Hepatocyte (in vitro differentiated cells): ENCODE measurements around the gene AP3S1. TPM values are rescaled to one million over a fixed set of nuclear protein-coding genes. Genes with fewer than 3 reads are reported as not detected.
A peak's percentile ranks its signal among the peaks of the same experiment; 100 is the strongest.

Experiments used
- DNase-seq: peaks from one replicate; pipeline ENCODE4 v3.0.0-alpha.2; 2016; ENCODE audit warnings: low spot score
- H2AFZ ChIP-seq: fragments of 200-600 bp; sonication (generic); 2 replicates; pipeline ENCODE4 v1.6.0; 2016; ENCODE audit warnings: antibody characterized with exemption, mild to moderate bottlenecking
- H3K27ac ChIP-seq: fragments of 200-600 bp; sonication (generic); 2 replicates; pipeline ENCODE4 v1.5.1; 2016; ENCODE audit warnings: mild to moderate bottlenecking
- H3K27me3 ChIP-seq: fragments of 200-600 bp; sonication (generic); 2 replicates; pipeline ENCODE4 v1.6.1; 2016
- H3K36me3 ChIP-seq: fragments of 200-600 bp; sonication (generic); replicated peaks from 2 replicates; pipeline ENCODE4 v1.5.1; 2016; ENCODE audit warnings: low read depth; ENCODE audit not compliant: insufficient read depth
- H3K4me1 ChIP-seq: fragments of 200-600 bp; sonication (generic); 2 replicates; pipeline ENCODE4 v1.5.1; 2016; ENCODE audit warnings: mild to moderate bottlenecking, moderate library complexity; ENCODE audit not compliant: insufficient read depth
- H3K4me2 ChIP-seq: fragments of 200-600 bp; sonication (generic); 2 replicates; pipeline ENCODE4 v1.6.0; 2016
- H3K4me3 ChIP-seq: fragments of 200-600 bp; sonication (generic); 2 replicates; pipeline ENCODE4 v1.5.1; 2016; ENCODE audit warnings: mild to moderate bottlenecking
- H3K79me2 ChIP-seq: fragments of 200-600 bp; sonication (generic); 2 replicates; pipeline ENCODE4 v1.6.0; 2017; ENCODE audit warnings: mild to moderate bottlenecking
- H3K9me2 ChIP-seq: fragments of 200-600 bp; sonication (generic); replicated peaks from 2 replicates; pipeline ENCODE4 v1.6.0; 2017; ENCODE audit warnings: mild to moderate bottlenecking; ENCODE audit not compliant: insufficient read depth
- H3K9me3 ChIP-seq: fragments of 200-600 bp; sonication (generic); 2 replicates; pipeline ENCODE4 v1.5.1; 2016; ENCODE audit warnings: low read depth, mild to moderate bottlenecking
- H4K20me1 ChIP-seq: fragments of 200-600 bp; sonication (generic); 2 replicates; pipeline ENCODE4 v1.6.0; 2016; ENCODE audit warnings: mild to moderate bottlenecking; ENCODE audit not compliant: insufficient read depth, poor library complexity, severe bottlenecking
- EZH2 ChIP-seq: fragments of 200-600 bp; sonication (generic); IDR thresholded peaks from 2 replicates; pipeline ENCODE4 v1.6.1; 2016; ENCODE audit warnings: antibody characterized with exemption, mild to moderate bottlenecking, borderline replicate concordance
- EZH2phosphoT487 ChIP-seq: fragments of 200-600 bp; sonication (generic); IDR thresholded peaks from one replicate; pipeline ENCODE4 v1.6.1; 2018; ENCODE audit warnings: antibody characterized with exemption, mild to moderate bottlenecking, low read depth, moderate library complexity; ENCODE audit not compliant: unreplicated experiment, severe bottlenecking
- WGBS: methylation state at CpG from one replicate; pipeline ENCODE4 v1.1.6; 2016; ENCODE audit warnings: low lambda C conversion rate; ENCODE audit errors: missing lambda C conversion rate; 5-methylcytosine and 5-hydroxymethylcytosine counted together
- polyA plus RNA-seq: library from polyadenylated mRNA; unstranded; fragments of >200 nt; fragmentation: Nextera tagmentation; extraction: Ambion mirVana; gene quantifications from 2 replicates; pipeline ENCODE4 v1.2.1, GENCODE V29; 2016
- total RNA-seq: library from RNA; depleted of rRNA; stranded (reverse); fragments of >200 nt; gene quantifications from 2 replicates; pipeline ENCODE4 v1.2.3, GENCODE V29; 2014
- TF ChIP-seq, protein P1 (sequence below): fragments of 200-600 bp; sonication (generic); IDR thresholded peaks from 2 replicates; pipeline ENCODE4 v1.5.1; 2016; ENCODE audit warnings: antibody characterized with exemption, mild to moderate bottlenecking; ENCODE audit not compliant: poor library complexity

The AP3S1 gene
- total and polyA plus RNA-seq, 2 experiments from 2014 or later = 148 to 362 TPM

DNA sequence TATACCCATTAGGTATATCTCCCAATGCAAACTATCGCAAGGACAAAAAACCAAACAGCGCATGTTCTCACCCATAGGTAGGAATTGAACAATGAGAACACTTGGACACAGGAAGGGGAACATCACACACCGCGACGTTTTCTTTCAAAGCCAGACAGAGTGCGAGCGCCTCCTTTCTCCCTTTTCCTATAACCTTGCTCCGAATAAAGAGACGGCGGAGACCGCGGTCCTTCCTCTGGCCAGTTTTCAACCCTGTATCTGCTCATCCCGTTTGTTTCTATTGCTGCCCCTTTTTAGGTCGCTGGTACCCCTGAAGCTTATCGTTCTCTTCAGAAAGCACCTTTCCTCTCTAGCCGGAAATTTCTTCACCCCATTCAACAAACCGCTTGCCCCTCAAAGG is 121.8 kb downstream of the AP3S1 start:
- Histone ChIP-seq H3K27me3 (peaks cover 17% of the 10 kb centered on the region), H3K4me3 (no peak overlapping the region)
- 66% methylated on average over 17 of the region's 17 CpGs for WGBS

More for the DNA sequence above, 121.8 kb downstream of the AP3S1 start:
- H3K79me2 ChIP-seq = no peaks in the 10 kb centered on the region
- DNase-seq = no peak
- no peaks in the 10 kb centered on the region for H3K4me1 ChIP-seq
- TF ChIP-seq, protein P1, sequence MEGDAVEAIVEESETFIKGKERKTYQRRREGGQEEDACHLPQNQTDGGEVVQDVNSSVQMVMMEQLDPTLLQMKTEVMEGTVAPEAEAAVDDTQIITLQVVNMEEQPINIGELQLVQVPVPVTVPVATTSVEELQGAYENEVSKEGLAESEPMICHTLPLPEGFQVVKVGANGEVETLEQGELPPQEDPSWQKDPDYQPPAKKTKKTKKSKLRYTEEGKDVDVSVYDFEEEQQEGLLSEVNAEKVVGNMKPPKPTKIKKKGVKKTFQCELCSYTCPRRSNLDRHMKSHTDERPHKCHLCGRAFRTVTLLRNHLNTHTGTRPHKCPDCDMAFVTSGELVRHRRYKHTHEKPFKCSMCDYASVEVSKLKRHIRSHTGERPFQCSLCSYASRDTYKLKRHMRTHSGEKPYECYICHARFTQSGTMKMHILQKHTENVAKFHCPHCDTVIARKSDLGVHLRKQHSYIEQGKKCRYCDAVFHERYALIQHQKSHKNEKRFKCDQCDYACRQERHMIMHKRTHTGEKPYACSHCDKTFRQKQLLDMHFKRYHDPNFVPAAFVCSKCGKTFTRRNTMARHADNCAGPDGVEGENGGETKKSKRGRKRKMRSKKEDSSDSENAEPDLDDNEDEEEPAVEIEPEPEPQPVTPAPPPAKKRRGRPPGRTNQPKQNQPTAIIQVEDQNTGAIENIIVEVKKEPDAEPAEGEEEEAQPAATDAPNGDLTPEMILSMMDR = no peak
- no peak for TF ChIP-seq EZH2
- TF ChIP-seq EZH2phosphoT487 = no peak
- H3K9me2 ChIP-seq = no peaks in the 10 kb centered on the region
- H3K36me3 ChIP-seq = no peaks in the 10 kb centered on the region
- no peak overlapping the region for H3K27ac ChIP-seq
- no peaks in the 10 kb centered on the region for H4K20me1 ChIP-seq
- peak overlapping the region; percentile 84 for H3K4me2 ChIP-seq
- no peaks in the 10 kb centered on the region for H3K9me3 ChIP-seq
- no peak overlapping the region for H2AFZ ChIP-seq

Other genes starting within 250 kb of the AP3S1 start
- gene TICAM2, start 239.5 kb upstream of the AP3S1 start, total RNA-seq = 2.1 TPM in 1 of 2 replicates, not detected in the other
- 2.5 TPM in 2 replicates for gene TICAM2, start 239.5 kb upstream of the AP3S1 start, polyA plus RNA-seq
- 184 and 214 TPM in 2 replicates for gene TMED7, start 215.9 kb upstream of the AP3S1 start, total RNA-seq
- gene TMED7, start 215.9 kb upstream of the AP3S1 start, polyA plus RNA-seq = 75.3 and 88.1 TPM in 2 replicates
- 29.5 and 29.8 TPM in 2 replicates for gene CDO1, start 25.3 kb upstream of the AP3S1 start, total RNA-seq
- gene CDO1, start 25.3 kb upstream of the AP3S1 start, polyA plus RNA-seq = 8.4 and 17.5 TPM in 2 replicates
- gene ATG12, start 370 bp upstream of the AP3S1 start, total RNA-seq = 48.3 and 85.7 TPM in 2 replicates
- 65.3 and 66.0 TPM in 2 replicates for gene ATG12, start 370 bp upstream of the AP3S1 start, polyA plus RNA-seq
- gene LVRN, start 120.5 kb downstream of the AP3S1 start, total RNA-seq = 0.36 and 0.43 TPM in 2 replicates
- not detected in 2 replicates for gene LVRN, start 120.5 kb downstream of the AP3S1 start, polyA plus RNA-seq
- gene ARL14EPL, start 190.5 kb downstream of the AP3S1 start, total RNA-seq = 0.07 TPM in 1 of 2 replicates, not detected in the other
- not detected in 2 replicates for gene ARL14EPL, start 190.5 kb downstream of the AP3S1 start, polyA plus RNA-seq
- gene COMMD10, start 243.1 kb downstream of the AP3S1 start, total RNA-seq = 52.2 and 62.6 TPM in 2 replicates
- 37.6 and 37.7 TPM in 2 replicates for gene COMMD10, start 243.1 kb downstream of the AP3S1 start, polyA plus RNA-seq